Effector memory CD8-positive, alpha-beta T cell (primary cell): ENCODE results near the gene NSRP1.

Experiments used
- ATAC-seq: fragments of 150-1000 bp; cut with Tn5 transposase; replicated peaks from 2 replicates; pipeline ENCODE4 v1.10.0; 2021; ENCODE audit warnings: mild to moderate bottlenecking, moderate library complexity
- DNase-seq, 3 experiments: peaks; one replicate each; pipeline ENCODE4 v3.0.0; 2021
- H3K27ac Mint-ChIP-seq, 2 donors: one replicate each; pipeline ENCODE4 v1.8.0; 2022; ENCODE audit warnings: mild to moderate bottlenecking in 2 of 2, mixed read lengths in 2 of 2, moderate library complexity in 2 of 2
- H3K27me3 Mint-ChIP-seq, 2 donors: one replicate each; pipeline ENCODE4 v1.8.0; 2022; ENCODE audit warnings: mixed read lengths in 2 of 2
- H3K36me3 Mint-ChIP-seq: one replicate; pipeline ENCODE4 v1.8.0; 2022; ENCODE audit warnings: mild to moderate bottlenecking, moderate library complexity, mixed read lengths; ENCODE audit not compliant: insufficient read depth
- H3K4me1 Mint-ChIP-seq, 2 donors: one replicate each; pipeline ENCODE4 v1.8.0; 2022; ENCODE audit warnings: low read depth in 2 of 2, mixed read lengths in 2 of 2
- H3K4me3 Mint-ChIP-seq, 2 donors: one replicate each; pipeline ENCODE4 v1.8.0; 2022; ENCODE audit warnings: mild to moderate bottlenecking in 2 of 2, mixed read lengths in 2 of 2, moderate library complexity in 2 of 2
- H3K9me3 Mint-ChIP-seq, 2 donors: one replicate each; pipeline ENCODE4 v1.8.0; 2022; ENCODE audit warnings: mixed read lengths in 2 of 2

Gene NSRP1

GRCh38 chr17:30235386-30236296, 119.0 kb downstream of the NSRP1 start, which contains the start of gene SLC6A4:
Gene SLC6A4, minus strand, starts transcription at chr17:30235697. Its CDS starts 13,739 bp downstream, at chr17:30221958.
- H3K27me3 Mint-ChIP-seq, result peaks cover 64 to 83% of the 10 kb centered on the region in 2 donors
- no peak within 1 kb of the TSS for H3K27ac Mint-ChIP-seq

More at GRCh38 chr17:30235386-30236296, 119.0 kb downstream of the NSRP1 start, which contains the start of gene SLC6A4:
- no peak for DNase-seq
- no peak for ATAC-seq
- H3K4me3 Mint-ChIP-seq, result peak within 1 kb of the TSS; percentile 73 to 74
- no peaks in the 10 kb centered on the region for H3K36me3 Mint-ChIP-seq
- H3K4me1 Mint-ChIP-seq, result peaks cover 13 to 26% of the 10 kb centered on the region in 2 donors
- no peaks in the 10 kb centered on the region for H3K9me3 Mint-ChIP-seq
